ENCODE data around the gene IFITM5.
"Not testable (repeated sequence)": the region's sequence is repeated elsewhere in the genome, so short reads cannot be mapped to it uniquely, and the experiment has no call there.

Gene IFITM5

DNA sequence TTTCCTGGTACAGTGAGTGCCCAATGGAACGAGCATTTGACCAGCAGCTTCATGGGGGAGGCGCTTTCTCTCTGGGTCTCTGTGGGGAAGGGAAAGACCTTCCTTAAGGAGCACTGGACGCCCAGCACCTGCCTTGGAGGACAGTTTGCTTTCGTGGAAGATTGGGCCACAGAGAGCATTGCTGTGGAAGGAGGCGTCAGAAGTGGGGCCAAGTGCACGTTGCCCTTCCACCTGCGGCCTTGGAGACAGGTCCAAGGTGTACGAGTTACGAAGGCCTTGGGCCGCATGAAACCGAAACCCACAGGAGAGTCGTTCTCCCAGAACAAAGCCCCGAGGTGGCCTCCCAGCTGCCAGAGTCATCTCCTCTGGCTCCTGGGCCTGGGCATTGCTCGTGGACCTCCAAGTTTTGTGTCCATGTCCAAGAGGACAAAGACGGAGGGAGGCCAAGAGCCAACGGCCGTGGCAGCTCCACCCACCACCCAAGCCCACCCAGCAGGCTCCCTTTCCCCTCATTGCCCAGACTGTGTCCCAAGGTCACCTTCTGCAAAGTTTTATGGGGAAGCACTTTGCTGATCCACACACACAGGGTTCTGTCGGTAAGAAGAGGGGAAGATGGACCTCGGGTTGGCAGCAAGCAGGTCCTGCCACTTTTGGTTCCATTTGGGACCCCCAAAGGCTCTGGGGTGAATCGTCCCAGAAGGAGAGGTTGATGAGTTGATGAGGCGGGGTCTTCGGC, 27.0 kb downstream of the IFITM5 start:
- no peaks in the 10 kb centered on the region for H3K36me3 ChIP-seq (ENCODE audit: control insufficient read depth, insufficient read depth, low read length, severe bottlenecking)
- peaks cover 16% of the 10 kb centered on the region for H3K9me3 ChIP-seq (ENCODE audit: control insufficient read depth, low read length)
- H3K4me1 ChIP-seq (ENCODE audit: control insufficient read depth, insufficient read depth, low read length): peaks cover 8% of the 10 kb centered on the region
- no peak for DNase-seq (ENCODE audit: low read depth)
- no peak overlapping the region for H3K4me3 ChIP-seq (ENCODE audit: low read length)
- H3K27me3 ChIP-seq (replicated peaks; ENCODE audit: control insufficient read depth, insufficient read depth, low read length): peaks cover 45% of the 10 kb centered on the region
- no peak overlapping the region for H3K9ac ChIP-seq (ENCODE audit: low read length)

DNA sequence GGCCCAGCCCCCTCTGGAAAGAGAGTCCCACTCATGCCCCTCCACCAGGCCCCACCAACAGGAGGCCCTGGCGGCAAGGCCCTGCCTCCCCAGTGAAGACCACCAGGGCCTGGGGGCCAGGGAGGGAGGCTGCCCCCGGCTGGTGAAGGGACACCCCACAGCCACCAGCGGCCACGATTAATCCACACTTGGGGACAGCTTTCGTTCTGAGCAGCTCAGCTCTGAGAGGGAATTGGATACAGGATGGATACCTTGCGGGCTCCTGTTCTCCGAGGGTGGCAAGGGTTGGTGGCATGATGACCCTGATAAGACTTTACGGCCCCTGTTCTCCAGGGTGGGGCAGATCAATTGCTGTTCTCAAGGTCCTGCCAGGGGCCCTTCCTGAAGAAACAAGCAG, 28.0 kb downstream of the IFITM5 start:
- Histone ChIP-seq H3K4me1 (ENCODE audit: control insufficient read depth, insufficient read depth, low read length) (peaks cover 8% of the 10 kb centered on the region), H3K9me3 (ENCODE audit: control insufficient read depth, low read length) (peaks cover 13% of the 10 kb centered on the region), H3K27me3 (replicated peaks; ENCODE audit: control insufficient read depth, insufficient read depth, low read length) (peaks cover 45% of the 10 kb centered on the region), H3K9ac (ENCODE audit: low read length) (no peak overlapping the region), H3K4me3 (ENCODE audit: low read length) (no peak overlapping the region), H3K36me3 (ENCODE audit: control insufficient read depth, insufficient read depth, low read length, severe bottlenecking) (no peaks in the 10 kb centered on the region)
- no peak for DNase-seq (ENCODE audit: low read depth)

DNA sequence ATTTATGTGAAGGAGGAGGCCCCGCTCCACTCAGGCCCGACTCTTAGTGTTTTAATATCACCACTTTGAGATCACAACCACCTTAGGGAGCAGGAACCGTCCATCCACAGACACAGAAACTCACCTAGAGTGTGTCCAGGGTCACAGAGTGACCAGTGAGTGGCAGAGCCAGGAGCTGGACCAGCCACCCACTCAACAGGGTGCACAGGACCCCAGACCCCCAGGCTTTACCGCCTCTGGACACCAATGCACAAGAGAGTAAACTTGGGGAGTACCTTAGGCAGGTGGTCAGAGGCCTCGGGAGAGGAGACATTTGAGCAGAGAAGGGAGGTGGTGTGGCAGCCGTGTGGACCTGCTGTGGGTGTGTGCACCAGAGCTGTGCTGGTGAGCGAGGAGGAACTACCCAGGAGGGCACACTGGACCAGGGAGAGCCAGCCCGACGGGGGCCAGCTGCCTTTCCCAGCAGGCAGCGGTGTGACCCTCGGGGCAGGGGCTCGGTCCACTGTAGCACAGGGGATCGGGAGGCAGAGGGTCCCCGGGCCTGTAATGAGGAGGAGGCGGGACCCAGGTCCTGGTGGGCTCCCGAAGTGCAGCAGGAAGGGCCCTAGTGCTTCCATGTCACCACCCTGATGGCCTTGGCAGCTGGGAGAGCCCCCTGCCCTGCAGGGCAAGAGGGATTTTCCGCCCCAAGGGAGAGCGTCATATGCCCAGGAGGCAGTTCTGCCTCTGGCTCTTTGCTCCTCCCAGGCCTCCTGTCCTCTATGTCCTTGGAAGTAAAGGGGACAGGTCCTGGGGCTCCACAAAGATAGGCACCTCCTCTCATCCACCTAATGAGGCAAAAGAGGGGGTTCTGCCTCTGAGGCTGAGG, 28.6 kb downstream of the IFITM5 start:
- H3K4me3 ChIP-seq (ENCODE audit: low read length): no peak overlapping the region
- H3K9ac ChIP-seq (ENCODE audit: low read length): no peak overlapping the region
- H3K36me3 ChIP-seq (ENCODE audit: control insufficient read depth, insufficient read depth, low read length, severe bottlenecking): no peaks in the 10 kb centered on the region
- H3K9me3 ChIP-seq (ENCODE audit: control insufficient read depth, low read length): peaks cover 8% of the 10 kb centered on the region
- peaks cover 8% of the 10 kb centered on the region for H3K4me1 ChIP-seq (ENCODE audit: control insufficient read depth, insufficient read depth, low read length)
- no peak for DNase-seq (ENCODE audit: low read depth)
- peaks cover 45% of the 10 kb centered on the region for H3K27me3 ChIP-seq (replicated peaks; ENCODE audit: control insufficient read depth, insufficient read depth, low read length)

DNA sequence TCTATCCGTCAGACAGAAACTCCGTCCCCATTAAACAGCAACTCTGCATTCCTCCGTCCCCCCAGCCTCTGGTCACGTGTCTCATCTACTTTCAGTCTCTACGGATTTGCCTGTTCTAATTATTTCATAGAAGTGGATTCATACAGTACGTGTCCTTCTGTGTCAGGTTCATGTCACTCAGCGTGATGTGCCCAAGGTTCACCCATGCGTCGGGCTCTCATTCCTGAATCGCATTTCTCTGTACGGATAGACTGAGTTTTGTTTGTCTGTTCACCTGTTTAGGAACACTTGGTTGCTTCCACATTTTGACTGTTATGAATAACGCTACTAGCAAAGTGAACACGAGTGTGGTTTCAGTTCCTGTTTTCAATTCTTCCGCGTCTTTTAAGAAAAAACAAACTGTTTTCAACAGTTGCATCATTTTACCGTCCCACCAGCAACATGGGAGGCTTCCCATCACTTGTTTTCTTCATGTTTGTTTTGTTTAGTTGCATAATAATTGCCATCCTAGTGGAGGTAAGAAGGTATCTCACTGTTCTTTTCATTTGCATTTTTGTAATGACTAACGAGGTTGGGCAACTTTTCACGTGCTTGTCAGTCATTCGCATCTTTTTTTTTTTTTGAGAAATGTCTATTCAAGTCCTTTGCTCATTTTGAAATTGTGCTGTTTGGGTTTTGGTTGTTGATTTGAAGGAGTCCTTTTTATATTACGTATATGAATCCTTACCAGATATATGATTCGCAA, 30.0 kb downstream of the IFITM5 start:
- H3K36me3 ChIP-seq (ENCODE audit: control insufficient read depth, insufficient read depth, low read length, severe bottlenecking): no peaks in the 10 kb centered on the region
- no peaks in the 10 kb centered on the region for H3K9me3 ChIP-seq (ENCODE audit: control insufficient read depth, low read length)
- H3K4me1 ChIP-seq (ENCODE audit: control insufficient read depth, insufficient read depth, low read length): peaks cover 8% of the 10 kb centered on the region
- DNase-seq (ENCODE audit: low read depth): no peak
- peak overlapping the region; percentile 43 for H3K4me3 ChIP-seq (ENCODE audit: low read length)
- peaks cover 37% of the 10 kb centered on the region for H3K27me3 ChIP-seq (replicated peaks; ENCODE audit: control insufficient read depth, insufficient read depth, low read length)
- no peak overlapping the region for H3K9ac ChIP-seq (ENCODE audit: low read length)

DNA sequence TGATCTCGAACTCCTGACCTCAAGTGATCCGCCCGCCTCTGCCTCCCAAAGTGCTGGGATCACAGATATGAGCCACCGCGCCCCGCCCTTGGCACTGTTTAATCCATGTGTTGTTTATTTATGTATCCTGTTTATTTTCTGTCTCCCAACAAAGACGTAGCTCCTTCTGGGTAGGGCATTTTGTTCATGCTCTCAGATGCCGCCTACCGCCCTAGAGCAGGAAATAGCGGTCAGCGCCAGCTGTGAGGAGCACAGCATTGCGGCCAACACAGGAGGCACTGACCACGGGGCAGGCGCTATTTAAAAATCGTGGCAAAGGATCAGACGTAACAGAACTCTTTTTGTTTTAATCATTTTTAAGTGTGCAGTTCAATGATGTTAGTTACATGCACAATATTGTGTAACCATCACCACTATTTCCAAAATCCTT, 30.6 kb downstream of the IFITM5 start:
- not testable (repeated sequence) for H3K9me3 ChIP-seq (ENCODE audit: control insufficient read depth, low read length); H3K4me1 ChIP-seq (ENCODE audit: control insufficient read depth, insufficient read depth, low read length); H3K36me3 ChIP-seq (ENCODE audit: control insufficient read depth, insufficient read depth, low read length, severe bottlenecking)
- peak; percentile 62 for DNase-seq (ENCODE audit: low read depth)
- Histone ChIP-seq H3K4me3 (ENCODE audit: low read length) (peak overlapping the region; percentile 43), H3K9ac (ENCODE audit: low read length) (peak overlapping the region; percentile 17), H3K27me3 (replicated peaks; ENCODE audit: control insufficient read depth, insufficient read depth, low read length) (peaks cover 32% of the 10 kb centered on the region)

DNA sequence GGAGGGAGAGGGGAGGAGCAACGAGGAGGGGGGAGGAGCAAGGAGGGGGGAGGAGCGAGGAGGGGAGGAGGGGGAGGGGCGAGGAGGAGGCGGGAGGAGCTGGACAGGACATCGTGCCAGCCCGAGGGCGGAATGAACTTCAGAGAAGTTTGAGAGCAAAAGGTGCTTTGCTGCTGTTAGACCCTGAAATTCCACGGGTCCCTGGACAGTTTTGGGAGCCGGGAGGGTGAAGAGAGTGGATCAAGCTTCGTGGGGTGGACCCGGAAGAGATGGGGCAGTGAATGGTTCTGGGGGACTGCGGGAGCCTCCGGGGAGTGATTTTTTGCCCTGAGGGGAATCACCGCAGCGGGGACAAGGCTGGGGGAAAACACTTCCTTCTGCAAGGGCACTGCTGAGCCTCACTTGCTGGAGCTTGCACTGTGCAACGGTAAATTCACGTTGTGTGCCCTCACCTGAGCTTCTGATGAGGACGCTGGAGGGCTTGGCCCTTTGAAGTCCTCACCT, 31.8 kb downstream of the IFITM5 start:
- no peak overlapping the region for H3K4me3 ChIP-seq (ENCODE audit: low read length)
- no peak for DNase-seq (ENCODE audit: low read depth)
- H3K4me1 ChIP-seq (ENCODE audit: control insufficient read depth, insufficient read depth, low read length): peaks cover 8% of the 10 kb centered on the region
- H3K36me3 ChIP-seq (ENCODE audit: control insufficient read depth, insufficient read depth, low read length, severe bottlenecking): no peaks in the 10 kb centered on the region
- H3K9ac ChIP-seq (ENCODE audit: low read length): no peak overlapping the region
- peaks cover 24% of the 10 kb centered on the region for H3K27me3 ChIP-seq (replicated peaks; ENCODE audit: control insufficient read depth, insufficient read depth, low read length)
- H3K9me3 ChIP-seq (ENCODE audit: control insufficient read depth, low read length): no peaks in the 10 kb centered on the region

DNA sequence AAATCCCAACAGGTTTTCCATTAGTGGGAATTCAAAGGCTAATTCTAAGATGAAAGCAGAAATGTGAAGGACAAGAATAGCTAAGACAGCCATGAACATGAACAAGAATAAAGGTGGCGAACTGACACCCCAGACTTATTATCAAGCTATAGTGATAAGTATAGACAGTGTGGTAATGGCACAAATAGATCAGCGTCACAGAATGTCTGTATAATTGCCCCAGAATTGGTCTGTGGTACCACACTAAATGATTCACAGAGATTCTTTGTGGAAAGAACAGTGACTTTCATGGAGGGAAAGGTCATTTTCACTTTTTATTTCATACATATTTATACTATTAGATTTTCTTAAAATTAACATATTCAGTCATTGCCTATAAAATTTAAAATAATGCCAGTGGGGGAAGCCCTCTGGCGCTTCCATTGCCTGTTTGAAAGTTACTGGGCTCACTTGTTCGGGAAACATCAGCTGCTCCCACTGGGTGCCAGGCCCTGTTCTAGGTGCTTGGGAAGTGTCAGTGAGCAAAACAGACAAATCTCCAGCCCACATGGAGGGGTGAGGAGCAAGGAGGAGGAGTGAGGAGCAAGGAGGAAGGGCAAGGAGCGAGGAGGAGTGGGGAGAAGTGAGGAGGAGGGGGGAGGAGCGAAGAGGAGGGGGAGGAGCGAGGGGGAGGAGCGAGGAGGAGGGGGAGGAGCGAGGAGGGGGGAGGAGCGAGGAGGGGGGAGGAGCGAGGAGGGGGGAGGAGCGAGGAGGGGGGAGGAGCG, 32.5 kb downstream of the IFITM5 start:
- no peak for DNase-seq (ENCODE audit: low read depth)
- no peak overlapping the region for H3K4me3 ChIP-seq (ENCODE audit: low read length)
- peaks cover 8% of the 10 kb centered on the region for H3K4me1 ChIP-seq (ENCODE audit: control insufficient read depth, insufficient read depth, low read length)
- no peak overlapping the region for H3K9ac ChIP-seq (ENCODE audit: low read length)
- peaks cover 17% of the 10 kb centered on the region for H3K27me3 ChIP-seq (replicated peaks; ENCODE audit: control insufficient read depth, insufficient read depth, low read length)
- no peaks in the 10 kb centered on the region for H3K36me3 ChIP-seq (ENCODE audit: control insufficient read depth, insufficient read depth, low read length, severe bottlenecking)
- H3K9me3 ChIP-seq (ENCODE audit: control insufficient read depth, low read length): no peaks in the 10 kb centered on the region

DNA sequence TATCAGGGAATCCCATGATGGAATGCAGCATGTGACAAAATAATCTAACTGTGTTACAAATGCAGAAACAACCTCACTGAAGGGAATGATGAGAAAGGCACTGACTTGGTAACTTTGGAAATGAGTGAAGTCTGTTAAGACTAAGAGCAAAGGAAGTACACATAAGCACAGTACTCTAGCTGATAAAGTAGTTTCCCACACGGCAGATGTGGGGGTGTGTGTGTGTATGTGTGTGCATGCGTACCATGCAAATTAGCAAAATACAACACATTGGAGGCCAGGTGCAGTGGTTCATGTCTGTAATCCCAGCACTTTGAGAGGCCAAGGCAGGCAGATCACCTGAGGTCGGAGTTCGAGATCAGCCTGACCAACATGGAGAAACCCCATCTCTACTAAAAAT, 37.7 kb downstream of the IFITM5 start:
- no peak for DNase-seq (ENCODE audit: low read depth)
- Histone ChIP-seq H3K9ac (ENCODE audit: low read length) (no peak overlapping the region), H3K36me3 (ENCODE audit: control insufficient read depth, insufficient read depth, low read length, severe bottlenecking) (no peaks in the 10 kb centered on the region), H3K9me3 (ENCODE audit: control insufficient read depth, low read length) (no peaks in the 10 kb centered on the region), H3K4me1 (ENCODE audit: control insufficient read depth, insufficient read depth, low read length) (no peaks in the 10 kb centered on the region), H3K27me3 (replicated peaks; ENCODE audit: control insufficient read depth, insufficient read depth, low read length) (peaks cover 28% of the 10 kb centered on the region), H3K4me3 (ENCODE audit: low read length) (no peak overlapping the region)

DNA sequence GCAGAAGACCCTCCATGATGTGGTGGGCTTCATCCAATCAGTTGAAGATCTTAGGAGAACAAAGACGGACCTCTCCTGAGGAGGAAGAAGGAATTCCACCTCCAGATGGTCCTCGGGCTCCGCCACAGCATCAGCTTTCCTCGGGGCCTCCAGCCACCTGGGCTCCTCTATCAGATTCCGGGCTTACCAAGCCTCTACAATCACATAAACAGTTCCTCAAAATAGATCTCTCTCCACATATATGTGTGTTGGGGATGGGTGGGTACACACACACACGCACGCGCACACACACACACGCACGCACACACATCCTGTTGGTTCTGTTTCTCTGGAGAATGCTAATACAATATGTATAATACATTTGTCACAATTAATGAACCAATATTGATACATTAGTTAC, 39.9 kb downstream of the IFITM5 start:
- no peak overlapping the region for H3K9ac ChIP-seq (ENCODE audit: low read length)
- no peak overlapping the region for H3K4me3 ChIP-seq (ENCODE audit: low read length)
- DNase-seq (ENCODE audit: low read depth): no peak
- peaks cover 5% of the 10 kb centered on the region for H3K4me1 ChIP-seq (ENCODE audit: control insufficient read depth, insufficient read depth, low read length)
- no peaks in the 10 kb centered on the region for H3K36me3 ChIP-seq (ENCODE audit: control insufficient read depth, insufficient read depth, low read length, severe bottlenecking)
- H3K27me3 ChIP-seq (replicated peaks; ENCODE audit: control insufficient read depth, insufficient read depth, low read length): peaks cover 28% of the 10 kb centered on the region
- no peaks in the 10 kb centered on the region for H3K9me3 ChIP-seq (ENCODE audit: control insufficient read depth, low read length)

DNA sequence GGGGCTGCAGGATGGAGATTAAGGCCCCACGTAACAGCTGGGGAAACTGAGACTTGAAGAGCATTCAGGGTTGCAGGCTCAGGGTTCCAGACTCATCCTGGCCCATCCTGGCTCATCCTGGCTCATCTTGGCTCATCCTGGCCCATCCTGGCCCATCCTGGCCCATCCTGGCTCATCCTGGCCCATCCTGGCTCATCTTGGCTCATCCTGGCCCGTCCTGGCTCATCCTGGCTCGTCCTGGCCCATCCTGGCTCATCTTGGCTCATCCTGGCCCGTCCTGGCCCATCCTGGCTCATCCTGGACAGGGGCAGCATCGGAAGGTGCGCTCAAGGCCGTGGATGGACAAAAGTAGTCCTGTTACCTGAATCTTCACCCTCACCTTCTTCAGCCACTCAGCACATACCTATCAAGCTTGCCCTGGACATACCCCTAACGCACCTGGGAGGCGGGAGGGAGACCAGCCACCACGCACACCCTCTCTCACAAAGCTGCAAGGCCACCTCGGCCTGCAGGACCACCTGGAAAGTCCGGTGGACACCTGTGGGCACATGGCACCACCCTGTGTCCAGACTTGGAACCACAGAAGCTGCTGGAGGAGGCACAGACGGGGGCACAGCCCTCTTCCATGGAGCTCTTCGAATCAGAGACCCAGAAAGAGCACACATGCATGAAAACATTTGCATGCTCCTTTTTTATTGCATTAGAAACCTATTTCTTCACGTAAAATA, 41.4 kb downstream of the IFITM5 start:
- DNase-seq (ENCODE audit: low read depth): no peak
- Histone ChIP-seq H3K9me3 (ENCODE audit: control insufficient read depth, low read length) (no peaks in the 10 kb centered on the region), H3K4me1 (ENCODE audit: control insufficient read depth, insufficient read depth, low read length) (peaks cover 5% of the 10 kb centered on the region), H3K27me3 (replicated peaks; ENCODE audit: control insufficient read depth, insufficient read depth, low read length) (peaks cover 28% of the 10 kb centered on the region), H3K4me3 (ENCODE audit: low read length) (no peak overlapping the region), H3K9ac (ENCODE audit: low read length) (no peak overlapping the region), H3K36me3 (ENCODE audit: control insufficient read depth, insufficient read depth, low read length, severe bottlenecking) (peaks cover 7% of the 10 kb centered on the region)
